GM23248 (cell line): ENCODE results near the gene SYNDIG1. TPM values are rescaled to one million over a fixed set of nuclear protein-coding genes. Genes with fewer than 3 reads are reported as not detected.
A peak's percentile ranks its signal among the peaks of the same experiment; 100 is the strongest.

Experiments
- DNase-seq: peaks from one replicate; pipeline ENCODE4 v3.0.0-alpha.2; 2015
- H2AFZ ChIP-seq: fragments of 200-600 bp; sonication (generic); 2 replicates; pipeline ENCODE4 v1.6.1; 2016; ENCODE audit warnings: antibody characterized with exemption
- H3F3A ChIP-seq: fragments of 200-600 bp; sonication (generic); 2 replicates; pipeline ENCODE4 v1.6.1; 2016; ENCODE audit warnings: mild to moderate bottlenecking, antibody characterized with exemption, mixed run types; ENCODE audit not compliant: insufficient read depth
- H3K27ac ChIP-seq: fragments of 200-600 bp; sonication (generic); 2 replicates; pipeline ENCODE4 v1.5.1; 2016; ENCODE audit warnings: mild to moderate bottlenecking
- H3K27me3 ChIP-seq: fragments of 200-600 bp; sonication (generic); replicated peaks from 2 replicates; pipeline ENCODE4 v1.6.1; 2016; ENCODE audit warnings: mild to moderate bottlenecking; ENCODE audit not compliant: insufficient read depth
- H3K36me3 ChIP-seq: fragments of 200-600 bp; sonication (generic); 2 replicates; pipeline ENCODE4 v1.6.1; 2016; ENCODE audit warnings: low read depth, mild to moderate bottlenecking
- H3K4me1 ChIP-seq: fragments of 200-600 bp; sonication (generic); 2 replicates; pipeline ENCODE4 v1.6.1; 2016; ENCODE audit warnings: mild to moderate bottlenecking; ENCODE audit not compliant: insufficient read depth
- H3K4me2 ChIP-seq: fragments of 200-600 bp; sonication (generic); one replicate; pipeline ENCODE4 v1.6.1; 2016; ENCODE audit warnings: mild to moderate bottlenecking; ENCODE audit not compliant: unreplicated experiment
- H3K4me3 ChIP-seq: fragments of 200-600 bp; sonication (generic); 2 replicates; pipeline ENCODE4 v1.5.1; 2016; ENCODE audit warnings: mild to moderate bottlenecking
- H3K79me2 ChIP-seq: fragments of 200-600 bp; sonication (generic); 2 replicates; pipeline ENCODE4 v1.6.1; 2016; ENCODE audit warnings: mild to moderate bottlenecking; ENCODE audit not compliant: insufficient read depth
- H3K9ac ChIP-seq: fragments of 200-600 bp; sonication (generic); 2 replicates; pipeline ENCODE4 v1.6.1; 2016; ENCODE audit warnings: mild to moderate bottlenecking
- H3K9me2 ChIP-seq: fragments of 200-600 bp; sonication (generic); 2 replicates; pipeline ENCODE4 v1.6.1; 2016; ENCODE audit warnings: mixed run types, mild to moderate bottlenecking, moderate library complexity; ENCODE audit not compliant: insufficient read depth
- H3K9me3 ChIP-seq: fragments of 200-600 bp; sonication (generic); one replicate; pipeline ENCODE4 v1.6.1; 2017; ENCODE audit warnings: low read depth
- H4K20me1 ChIP-seq: fragments of 200-600 bp; sonication (generic); 2 replicates; pipeline ENCODE4 v1.6.0; 2016; ENCODE audit not compliant: insufficient read depth
- EZH2 ChIP-seq: fragments of 200-600 bp; sonication (generic); IDR thresholded peaks from 2 replicates; pipeline ENCODE4 v1.6.1; 2018; ENCODE audit warnings: antibody characterized with exemption, mild to moderate bottlenecking; ENCODE audit not compliant: insufficient read depth, poor library complexity, severe bottlenecking
- EZH2phosphoT487 ChIP-seq: fragments of 200-600 bp; sonication (generic); IDR thresholded peaks from 2 replicates; pipeline ENCODE4 v1.6.1; 2018; ENCODE audit warnings: antibody characterized with exemption, moderate library complexity, mild to moderate bottlenecking, low read depth; ENCODE audit not compliant: insufficient read depth
- WGBS, 2 experiments: methylation state at CpG; one replicate each; pipeline ENCODE4 v1.1.6; 2015 to 2017; ENCODE audit warnings: low lambda C conversion rate in 2 of 2, low coverage in 1 of 2; ENCODE audit errors: missing lambda C conversion rate in 2 of 2; 5-methylcytosine and 5-hydroxymethylcytosine counted together
- in situ Hi-C: fragments of 300-500 bp; cut with MboI; formaldehyde crosslinking; loops from 2 replicates; pipeline ENCODE4 v1.15.0; 2020
- polyA plus RNA-seq: library from polyadenylated mRNA; unstranded; fragments of >200 nt; fragmentation: Nextera tagmentation; extraction: Ambion mirVana; gene quantifications from 2 replicates; pipeline ENCODE4 v1.2.1, GENCODE V29; 2016
- total RNA-seq: library from RNA; depleted of rRNA; stranded (reverse); fragments of >200 nt; shearing (Covaris generic); gene quantifications from 2 replicates; pipeline ENCODE4 v1.2.3, GENCODE V29; 2014

SYNDIG1 gene
- total and polyA plus RNA-seq, 2 experiments from 2014 or later: 1.6 to 2.6 TPM

DNA sequence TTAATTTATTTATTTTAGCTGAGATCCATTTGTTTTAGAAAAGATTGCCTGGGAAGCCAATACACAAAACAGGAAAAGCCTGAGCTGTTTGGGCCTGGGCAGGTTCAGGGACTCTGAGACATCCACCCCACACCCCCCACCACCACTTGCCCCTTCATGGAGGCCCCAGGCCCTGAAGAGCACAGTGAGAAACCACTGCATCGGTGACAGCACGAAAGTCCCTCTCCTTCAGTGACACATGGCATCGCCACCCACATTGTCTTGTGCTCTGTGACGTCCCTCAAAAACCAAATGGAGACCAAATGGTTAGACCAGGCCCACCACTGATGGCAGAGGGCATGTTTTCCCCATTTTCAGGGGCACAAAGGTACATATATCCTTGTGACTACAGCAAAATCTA is 106.4 kb downstream of the SYNDIG1 start:
- DNase-seq: no peak

DNA sequence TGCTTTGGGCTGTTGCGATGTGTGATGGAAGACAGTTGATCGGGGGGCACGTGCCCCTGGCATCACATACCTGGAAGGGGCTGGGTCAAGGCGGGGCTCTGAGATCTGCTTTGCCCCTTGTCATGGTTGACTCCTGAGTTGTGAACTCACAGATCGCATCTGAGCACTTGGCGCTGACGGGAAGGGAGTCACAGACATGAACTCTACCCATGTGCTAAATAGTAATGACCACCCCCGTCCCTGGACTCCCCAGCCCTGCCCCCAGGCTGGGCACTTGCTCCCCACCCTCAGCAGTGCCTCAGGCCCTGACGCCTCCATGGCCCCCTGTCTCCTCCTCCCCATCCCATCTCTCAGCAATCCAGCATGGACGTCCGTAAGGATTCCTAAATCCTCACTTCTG is 107.0 kb downstream of the SYNDIG1 start:
- H3F3A ChIP-seq: no peaks in the 10 kb centered on the region
- no peaks in the 10 kb centered on the region for H3K4me1 ChIP-seq
- no peaks in the 10 kb centered on the region for H3K27me3 ChIP-seq
- no peak overlapping the region for H3K4me2 ChIP-seq
- no peaks in the 10 kb centered on the region for H3K79me2 ChIP-seq
- H2AFZ ChIP-seq: no peak overlapping the region
- TF ChIP-seq EZH2 (no peak), EZH2phosphoT487 (no peak)
- H3K27ac ChIP-seq: no peak overlapping the region
- in situ Hi-C loops: no loop called here
- no peaks in the 10 kb centered on the region for H3K36me3 ChIP-seq
- H3K9ac ChIP-seq: no peak overlapping the region
- WGBS, 2 experiments: 69 to 71% methylated on average over 10 to 11 of the region's 11 CpGs
- no peaks in the 10 kb centered on the region for H3K9me2 ChIP-seq
- no peak for DNase-seq
- no peaks in the 10 kb centered on the region for H3K9me3 ChIP-seq
- no peak overlapping the region for H3K4me3 ChIP-seq
- H4K20me1 ChIP-seq: no peaks in the 10 kb centered on the region

More for the DNA sequence above, 106.4 kb downstream of the SYNDIG1 start:
- Histone ChIP-seq H3K4me2 (no peak overlapping the region), H3K36me3 (no peaks in the 10 kb centered on the region), H3K27me3 (no peaks in the 10 kb centered on the region), H4K20me1 (no peaks in the 10 kb centered on the region), H2AFZ (no peak overlapping the region), H3K4me1 (no peaks in the 10 kb centered on the region), H3K79me2 (no peaks in the 10 kb centered on the region), H3K27ac (no peak overlapping the region), H3F3A (no peaks in the 10 kb centered on the region), H3K9me2 (no peaks in the 10 kb centered on the region), H3K9ac (no peak overlapping the region), H3K4me3 (no peak overlapping the region), H3K9me3 (no peaks in the 10 kb centered on the region)
- 72 to 74% methylated on average over 4 of the region's 4 CpGs for whole genome bisulfite sequencing, 2 experiments
- in situ Hi-C loops: no loop called here
- TF ChIP-seq EZH2phosphoT487: no peak
- TF ChIP-seq EZH2: no peak

DNA sequence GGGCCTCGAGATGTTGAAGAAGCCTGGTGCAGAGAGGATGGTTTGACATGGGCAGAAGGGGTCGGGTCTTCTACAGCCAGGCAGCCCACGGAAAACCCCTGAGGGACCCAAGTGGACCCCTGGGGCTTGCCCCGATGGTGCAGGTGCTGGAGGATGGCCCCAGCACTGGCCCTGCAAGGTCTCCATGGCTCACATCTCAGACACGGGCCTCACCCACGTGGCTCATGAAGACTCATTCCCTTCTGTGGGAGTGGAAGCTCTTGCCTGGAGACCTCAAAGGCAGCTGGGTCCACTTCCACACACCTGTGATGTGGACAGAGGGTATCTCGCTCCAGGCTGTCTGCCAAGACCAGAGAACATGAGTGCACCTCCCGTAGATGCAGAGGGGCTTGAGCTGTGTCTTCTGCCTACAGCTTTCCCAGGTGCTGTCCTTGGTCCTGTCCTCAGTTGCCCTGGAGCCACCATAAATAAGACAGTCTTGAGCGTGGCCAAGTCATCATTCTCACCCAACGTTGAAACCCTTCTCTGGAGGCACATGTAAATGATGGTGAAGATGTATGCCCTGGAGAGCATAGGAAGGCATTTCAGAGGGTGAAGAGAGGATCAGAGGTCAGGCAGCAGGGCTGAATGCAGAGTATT is 108.0 kb downstream of the SYNDIG1 start:
- in situ Hi-C loops: no loop called here
- DNase-seq: peak; percentile 6
- TF ChIP-seq EZH2: no peak
- no peak for TF ChIP-seq EZH2phosphoT487
- Histone ChIP-seq H3F3A (no peaks in the 10 kb centered on the region), H3K4me1 (no peaks in the 10 kb centered on the region), H3K9me2 (no peaks in the 10 kb centered on the region), H3K27me3 (no peaks in the 10 kb centered on the region), H3K27ac (no peak overlapping the region), H3K4me2 (no peak overlapping the region), H3K9ac (no peak overlapping the region), H3K4me3 (no peak overlapping the region), H3K9me3 (no peaks in the 10 kb centered on the region), H2AFZ (no peak overlapping the region), H4K20me1 (no peaks in the 10 kb centered on the region), H3K79me2 (no peaks in the 10 kb centered on the region), H3K36me3 (no peaks in the 10 kb centered on the region)
- WGBS, 2 experiments: 54 to 62% methylated on average over 9 to 10 of the region's 10 CpGs

DNA sequence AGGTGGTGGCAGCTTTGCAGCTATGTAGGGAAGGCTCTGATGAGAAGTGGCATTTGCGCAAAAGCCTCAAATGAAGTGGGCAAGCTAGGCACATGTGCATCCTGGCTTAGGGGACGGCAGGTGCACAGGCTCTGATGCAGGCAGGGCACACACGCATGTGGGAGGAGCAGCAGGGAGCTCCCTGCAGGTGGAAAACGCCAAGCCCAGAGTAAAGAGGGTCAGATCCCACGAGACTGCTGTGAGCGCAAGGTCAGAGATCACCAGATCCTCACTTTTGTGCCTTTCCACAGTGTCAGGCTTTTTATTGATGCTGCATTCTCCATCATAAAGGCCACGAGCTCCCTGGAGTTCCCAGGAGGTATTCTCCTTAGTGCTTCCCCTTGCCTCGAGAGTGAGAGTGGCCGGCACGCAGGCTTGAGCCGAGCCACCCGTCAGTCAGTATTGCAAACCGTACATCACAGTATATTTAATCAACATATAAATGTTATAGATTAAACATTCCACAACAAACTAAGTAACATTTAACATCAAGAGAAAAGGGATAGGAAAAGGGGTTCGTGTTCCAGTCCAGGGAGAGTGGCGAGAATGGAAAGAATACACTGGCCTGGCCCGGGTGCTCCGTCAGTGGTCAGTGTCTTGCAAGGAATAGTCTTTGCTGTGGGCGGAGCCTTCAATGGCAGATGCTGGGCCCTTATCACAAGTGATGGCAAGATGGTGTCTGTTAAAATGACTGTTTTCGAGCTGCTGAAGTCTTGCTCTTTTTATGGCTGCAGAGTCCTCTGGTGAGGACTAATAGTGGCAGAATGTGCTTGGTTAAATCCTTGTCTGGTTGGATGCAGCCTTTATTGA is 109.4 kb downstream of the SYNDIG1 start:
- no peak overlapping the region for H3K4me3 ChIP-seq
- no peaks in the 10 kb centered on the region for H3K27me3 ChIP-seq
- no peaks in the 10 kb centered on the region for H3K4me1 ChIP-seq
- no peak overlapping the region for H3K27ac ChIP-seq
- no peaks in the 10 kb centered on the region for H3K9me3 ChIP-seq
- no peak for DNase-seq
- WGBS, 2 experiments: 68% methylated on average over 19 of the region's 19 CpGs
- in situ Hi-C loops: no loop called here
- H3K9me2 ChIP-seq: no peaks in the 10 kb centered on the region
- H4K20me1 ChIP-seq: no peaks in the 10 kb centered on the region
- no peaks in the 10 kb centered on the region for H3K36me3 ChIP-seq
- H3K9ac ChIP-seq: no peak overlapping the region
- TF ChIP-seq EZH2 (no peak), EZH2phosphoT487 (no peak)
- H3K4me2 ChIP-seq: no peak overlapping the region
- H3F3A ChIP-seq: no peaks in the 10 kb centered on the region
- no peak overlapping the region for H2AFZ ChIP-seq
- H3K79me2 ChIP-seq: no peaks in the 10 kb centered on the region
